ENCODE results near the gene PKDCC.
"Not testable (repeated sequence)": the region's sequence is repeated elsewhere in the genome, so short reads cannot be mapped to it uniquely, and the experiment has no call there.

Gene PKDCC

DNA sequence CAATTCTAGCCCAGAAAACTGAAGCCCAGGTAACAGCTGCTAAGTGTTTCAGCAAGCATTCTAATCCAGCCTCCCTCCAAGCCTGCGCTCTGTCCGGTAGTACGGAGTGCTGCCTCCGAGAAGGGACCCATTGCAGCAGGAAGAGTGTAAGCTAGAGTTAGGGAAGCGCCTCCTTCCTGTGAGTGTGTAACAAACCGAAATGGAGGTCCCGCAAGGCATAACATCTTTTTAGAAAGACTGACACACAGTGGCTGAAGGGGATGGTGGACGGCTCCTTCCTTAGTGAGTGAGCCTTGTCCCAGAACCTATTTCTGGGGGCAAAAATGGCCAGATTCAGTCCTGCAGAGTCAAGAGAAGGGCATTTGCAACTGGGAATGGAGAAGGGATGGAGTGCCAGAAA is 12.2 kb downstream of the PKDCC start:
- no peak overlapping the region for H3K27ac ChIP-seq (ENCODE audit: low read length)
- H3K36me3 ChIP-seq (ENCODE audit: control insufficient read depth, low read depth, low read length) = peaks cover 36% of the 10 kb centered on the region
- H3K27me3 ChIP-seq (ENCODE audit: control insufficient read depth, insufficient read depth, low read length) = no peaks in the 10 kb centered on the region
- H3K4me3 ChIP-seq (ENCODE audit: low read length) = no peak overlapping the region
- H3K9ac ChIP-seq (ENCODE audit: low read length) = no peak overlapping the region
- no peaks in the 10 kb centered on the region for H3K4me1 ChIP-seq (ENCODE audit: control insufficient read depth, low read depth, low read length)
- no peaks in the 10 kb centered on the region for H3K9me3 ChIP-seq (ENCODE audit: control insufficient read depth, low read depth, low read length)

DNA sequence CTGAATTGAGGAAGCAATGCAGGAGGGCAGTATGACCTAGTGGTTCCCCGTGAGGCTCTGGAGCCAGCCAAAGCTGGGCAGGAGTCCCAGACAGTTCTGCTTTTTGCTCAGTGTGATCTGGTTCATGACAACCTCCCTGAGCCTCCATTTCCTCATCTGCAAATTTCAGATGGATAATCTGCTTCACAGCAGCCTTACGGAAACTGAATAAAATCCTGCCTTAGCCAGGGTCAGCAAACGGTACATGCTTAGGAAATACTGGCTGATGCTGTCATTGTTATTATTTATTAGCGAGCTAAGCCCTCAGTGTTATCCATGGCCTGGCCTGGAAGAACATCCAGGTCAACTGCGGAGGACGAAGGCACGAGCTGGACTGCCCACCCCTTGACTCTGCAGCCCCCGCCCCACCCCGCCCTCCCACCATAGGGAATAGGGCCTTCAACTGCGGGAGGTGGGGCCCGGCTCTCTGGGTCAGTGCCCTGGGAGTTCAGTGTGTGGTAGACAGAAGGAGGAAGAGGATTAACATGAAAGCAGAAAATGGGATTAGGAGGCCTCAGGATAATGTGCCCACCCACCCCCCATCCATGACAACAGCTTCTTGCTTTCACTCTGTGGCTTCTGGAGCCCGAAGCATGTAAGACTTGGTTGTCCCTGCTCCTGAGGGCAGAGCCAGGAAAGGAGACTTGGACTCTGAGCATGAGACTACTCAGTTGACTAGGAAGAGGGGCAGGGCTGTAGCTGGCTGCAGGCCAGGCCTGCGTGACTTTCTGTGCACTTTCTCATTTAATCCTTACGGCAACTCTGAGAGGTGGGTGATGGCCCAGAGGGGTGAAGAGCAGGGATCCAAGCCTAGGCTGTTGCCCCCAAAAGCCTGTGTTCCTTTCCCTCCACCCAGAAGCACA is 13.1 kb downstream of the PKDCC start:
- Histone ChIP-seq H3K4me1 (ENCODE audit: control insufficient read depth, low read depth, low read length) (no peaks in the 10 kb centered on the region), H3K27me3 (ENCODE audit: control insufficient read depth, insufficient read depth, low read length) (no peaks in the 10 kb centered on the region), H3K36me3 (ENCODE audit: control insufficient read depth, low read depth, low read length) (peaks cover 28% of the 10 kb centered on the region), H3K27ac (ENCODE audit: low read length) (no peak overlapping the region), H3K9ac (ENCODE audit: low read length) (no peak overlapping the region), H3K9me3 (ENCODE audit: control insufficient read depth, low read depth, low read length) (no peaks in the 10 kb centered on the region), H3K4me3 (ENCODE audit: low read length) (no peak overlapping the region)

DNA sequence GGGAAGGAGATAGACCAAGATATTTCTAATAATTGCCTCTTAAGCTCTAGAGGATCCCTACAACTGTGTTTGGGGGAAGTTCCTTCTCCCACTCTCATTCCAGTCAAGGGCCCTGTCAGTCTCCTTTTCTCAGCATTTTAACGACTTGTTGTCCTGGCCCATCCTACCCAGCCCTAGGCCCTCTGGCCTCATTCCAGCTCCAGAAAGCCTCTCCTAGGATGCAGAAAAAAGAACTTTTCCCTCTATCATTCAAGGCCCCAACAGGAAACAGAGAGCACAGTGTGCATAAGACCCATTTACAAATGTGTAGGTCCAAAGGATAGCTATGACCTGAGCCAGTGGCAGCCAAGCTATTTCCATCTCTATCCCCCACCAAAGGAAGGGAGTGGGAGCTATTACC is 14.0 kb downstream of the PKDCC start:
- Histone ChIP-seq H3K9ac (ENCODE audit: low read length) (no peak overlapping the region), H3K4me3 (ENCODE audit: low read length) (no peak overlapping the region), H3K4me1 (ENCODE audit: control insufficient read depth, low read depth, low read length) (no peaks in the 10 kb centered on the region), H3K27me3 (ENCODE audit: control insufficient read depth, insufficient read depth, low read length) (no peaks in the 10 kb centered on the region), H3K27ac (ENCODE audit: low read length) (no peak overlapping the region), H3K36me3 (ENCODE audit: control insufficient read depth, low read depth, low read length) (peaks cover 20% of the 10 kb centered on the region), H3K9me3 (ENCODE audit: control insufficient read depth, low read depth, low read length) (no peaks in the 10 kb centered on the region)

DNA sequence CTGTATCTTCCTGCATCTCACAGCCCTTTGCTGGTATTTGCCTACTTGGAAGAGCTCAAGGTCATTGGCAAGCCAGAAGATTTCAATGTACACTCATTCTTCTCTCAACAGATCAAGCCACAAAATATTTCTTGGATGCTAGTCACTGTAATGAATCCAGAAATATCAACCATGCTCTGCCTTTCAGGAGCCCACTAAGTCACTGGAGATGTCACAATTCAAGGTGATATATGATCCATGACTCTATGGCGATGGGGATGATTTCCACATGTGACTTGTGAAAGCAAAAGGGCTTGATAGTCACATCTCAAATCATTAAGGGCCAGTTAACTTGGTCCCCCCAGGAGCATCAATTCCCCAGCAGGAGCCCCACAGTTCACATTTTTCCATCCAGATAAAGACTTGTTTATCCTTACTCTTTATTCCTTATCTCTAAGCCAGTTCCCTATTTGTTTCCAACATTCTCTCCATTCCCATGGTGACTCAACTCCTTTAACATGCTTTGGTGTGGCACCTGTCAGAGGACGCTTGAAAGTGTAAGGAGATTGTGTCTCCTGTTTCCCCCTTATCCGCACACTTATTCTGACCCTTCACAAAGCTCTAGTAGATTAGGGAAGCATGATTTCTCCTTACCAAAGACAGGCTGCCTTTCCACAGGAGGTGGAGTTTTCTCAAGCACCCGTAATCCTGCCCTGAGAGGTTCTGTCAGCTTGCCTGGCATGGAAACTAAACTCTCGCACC is 15.8 kb downstream of the PKDCC start:
- peaks cover 4% of the 10 kb centered on the region for H3K36me3 ChIP-seq (ENCODE audit: control insufficient read depth, low read depth, low read length)
- no peak overlapping the region for H3K9ac ChIP-seq (ENCODE audit: low read length)
- H3K27ac ChIP-seq (ENCODE audit: low read length) = no peak overlapping the region
- H3K4me1 ChIP-seq (ENCODE audit: control insufficient read depth, low read depth, low read length) = no peaks in the 10 kb centered on the region
- no peaks in the 10 kb centered on the region for H3K9me3 ChIP-seq (ENCODE audit: control insufficient read depth, low read depth, low read length)
- H3K4me3 ChIP-seq (ENCODE audit: low read length) = no peak overlapping the region
- H3K27me3 ChIP-seq (ENCODE audit: control insufficient read depth, insufficient read depth, low read length) = no peaks in the 10 kb centered on the region

DNA sequence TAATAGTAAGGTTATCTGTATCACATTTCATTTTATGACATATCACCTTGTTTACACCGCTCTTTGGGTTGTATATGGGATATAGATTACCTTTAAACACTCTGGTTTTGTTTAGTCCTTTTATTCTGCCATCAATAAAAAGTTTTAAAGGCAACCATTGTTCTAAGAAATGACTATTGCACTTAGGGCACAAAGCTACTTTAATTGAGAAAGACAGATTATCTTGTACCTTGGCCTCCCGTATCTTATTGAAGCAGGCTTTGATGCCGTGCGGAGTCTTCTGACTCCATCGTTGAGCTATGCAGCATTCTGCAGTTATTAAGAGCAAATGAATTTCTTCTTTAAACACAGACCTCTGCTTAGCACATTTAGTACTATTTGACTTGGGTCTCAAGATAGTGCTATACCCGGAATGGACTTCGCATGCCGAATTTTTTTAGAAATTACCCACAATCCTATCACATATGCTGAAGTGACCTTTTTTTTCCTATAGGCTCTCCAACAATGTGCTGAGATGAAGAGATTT is 16.7 kb downstream of the PKDCC start:
- H3K9me3 ChIP-seq (ENCODE audit: control insufficient read depth, low read depth, low read length) = no peaks in the 10 kb centered on the region
- H3K27ac ChIP-seq (ENCODE audit: low read length) = no peak overlapping the region
- H3K27me3 ChIP-seq (ENCODE audit: control insufficient read depth, insufficient read depth, low read length) = no peaks in the 10 kb centered on the region
- H3K4me3 ChIP-seq (ENCODE audit: low read length) = no peak overlapping the region
- H3K4me1 ChIP-seq (ENCODE audit: control insufficient read depth, low read depth, low read length) = no peaks in the 10 kb centered on the region
- no peak overlapping the region for H3K9ac ChIP-seq (ENCODE audit: low read length)
- no peaks in the 10 kb centered on the region for H3K36me3 ChIP-seq (ENCODE audit: control insufficient read depth, low read depth, low read length)

DNA sequence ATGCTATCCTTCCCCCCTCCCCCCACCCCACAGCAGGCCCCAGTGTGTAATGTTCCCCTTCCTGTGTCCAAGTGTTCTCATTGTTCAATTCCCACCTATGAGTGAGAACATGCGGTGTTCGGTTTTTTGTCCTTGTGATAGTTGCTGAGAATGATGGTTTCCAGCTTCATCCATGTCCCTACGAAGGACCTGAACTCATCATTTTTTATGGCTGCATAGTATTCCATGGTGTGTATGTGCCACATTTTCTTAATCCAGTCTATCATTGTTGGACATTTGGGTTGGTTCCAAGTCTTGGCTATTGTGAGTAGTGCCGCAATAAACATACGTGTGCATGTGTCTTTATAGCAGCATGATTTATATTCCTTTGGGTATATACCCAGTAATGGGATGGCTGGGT is 17.9 kb downstream of the PKDCC start:
- H3K36me3 ChIP-seq (ENCODE audit: control insufficient read depth, low read depth, low read length); H3K9me3 ChIP-seq (ENCODE audit: control insufficient read depth, low read depth, low read length); H3K4me1 ChIP-seq (ENCODE audit: control insufficient read depth, low read depth, low read length); H3K27ac ChIP-seq (ENCODE audit: low read length); H3K9ac ChIP-seq (ENCODE audit: low read length); H3K27me3 ChIP-seq (ENCODE audit: control insufficient read depth, insufficient read depth, low read length); H3K4me3 ChIP-seq (ENCODE audit: low read length): not testable (repeated sequence)

DNA sequence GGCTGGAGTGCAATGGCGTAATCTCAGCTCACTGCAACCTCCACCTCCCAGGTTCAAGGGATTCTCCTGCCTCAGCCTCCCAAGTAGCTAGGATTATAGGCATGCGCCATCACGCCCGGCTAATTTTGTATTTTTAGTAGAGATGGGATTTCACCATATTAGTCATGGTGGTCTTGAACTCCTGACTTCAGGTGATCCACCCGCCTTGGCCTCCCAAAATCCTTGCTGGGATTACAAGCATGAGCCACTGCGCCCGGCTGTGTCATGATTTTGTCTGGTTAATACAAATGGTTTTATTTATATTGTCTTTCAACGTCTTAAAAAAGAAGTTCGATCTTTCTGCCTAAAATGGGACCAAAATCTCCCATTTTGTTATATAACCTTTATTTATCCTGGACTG is 19.2 kb downstream of the PKDCC start:
- H3K27ac ChIP-seq (ENCODE audit: low read length); H3K27me3 ChIP-seq (ENCODE audit: control insufficient read depth, insufficient read depth, low read length); H3K4me3 ChIP-seq (ENCODE audit: low read length); H3K4me1 ChIP-seq (ENCODE audit: control insufficient read depth, low read depth, low read length); H3K36me3 ChIP-seq (ENCODE audit: control insufficient read depth, low read depth, low read length); H3K9ac ChIP-seq (ENCODE audit: low read length); H3K9me3 ChIP-seq (ENCODE audit: control insufficient read depth, low read depth, low read length): not testable (repeated sequence)

DNA sequence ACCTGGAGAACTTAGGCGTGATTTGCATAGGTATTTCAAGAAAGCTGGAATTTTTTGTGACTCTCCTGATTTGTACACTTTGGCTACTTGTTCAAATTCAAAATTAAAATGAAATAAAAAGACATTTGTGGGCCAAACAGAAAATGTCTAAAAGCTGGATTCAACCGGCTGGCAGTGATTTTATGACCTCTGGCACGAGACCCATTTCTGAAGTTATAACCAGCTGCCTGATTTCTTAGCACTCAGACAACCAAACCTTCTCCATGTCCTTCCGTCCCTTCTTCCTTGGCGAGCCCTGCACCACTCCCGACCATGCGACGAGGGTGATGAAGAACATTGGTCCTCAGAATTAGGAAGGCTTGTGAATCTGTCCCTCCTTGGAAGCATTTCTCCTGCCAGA is 19.7 kb downstream of the PKDCC start:
- no peaks in the 10 kb centered on the region for H3K36me3 ChIP-seq (ENCODE audit: control insufficient read depth, low read depth, low read length)

DNA sequence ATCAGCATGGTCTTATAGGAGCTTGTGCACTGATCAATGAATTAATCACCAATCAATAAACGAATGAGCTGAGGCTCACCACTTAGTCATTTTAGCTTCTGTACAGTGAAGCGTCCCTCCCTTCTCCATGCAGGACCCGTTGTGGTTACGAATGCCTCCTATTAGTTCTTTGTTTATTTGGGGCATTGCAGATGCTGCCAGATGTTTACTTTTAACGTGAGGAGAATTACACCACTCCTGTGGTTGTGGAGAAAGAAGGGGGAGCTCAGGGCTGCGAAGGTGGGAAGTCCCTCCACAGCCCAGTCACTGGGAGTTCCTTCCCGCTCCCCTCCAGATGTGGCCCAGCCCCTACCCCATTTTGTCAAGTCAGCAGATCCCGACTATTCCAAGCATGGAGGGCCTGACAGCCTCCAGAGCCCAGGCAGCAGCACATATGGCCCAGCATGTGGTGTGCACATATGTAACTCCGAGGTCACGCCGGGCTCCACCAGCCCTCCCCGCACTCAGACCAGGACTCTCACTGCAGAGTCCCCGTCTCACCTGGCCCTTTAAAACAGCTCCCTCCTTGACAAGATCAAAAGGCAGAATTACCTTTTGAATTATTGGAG is 20.9 kb downstream of the PKDCC start:
- Histone ChIP-seq H3K9me3 (ENCODE audit: control insufficient read depth, low read depth, low read length) (no peaks in the 10 kb centered on the region), H3K4me1 (ENCODE audit: control insufficient read depth, low read depth, low read length) (peaks cover 2% of the 10 kb centered on the region), H3K36me3 (ENCODE audit: control insufficient read depth, low read depth, low read length) (no peaks in the 10 kb centered on the region), H3K27ac (ENCODE audit: low read length) (no peak overlapping the region), H3K9ac (ENCODE audit: low read length) (no peak overlapping the region), H3K4me3 (ENCODE audit: low read length) (no peak overlapping the region), H3K27me3 (ENCODE audit: control insufficient read depth, insufficient read depth, low read length) (no peaks in the 10 kb centered on the region)

More for the DNA sequence above, 19.7 kb downstream of the PKDCC start:
- Histone ChIP-seq H3K9me3 (ENCODE audit: control insufficient read depth, low read depth, low read length) (no peaks in the 10 kb centered on the region), H3K4me1 (ENCODE audit: control insufficient read depth, low read depth, low read length) (no peaks in the 10 kb centered on the region), H3K4me3 (ENCODE audit: low read length) (no peak overlapping the region), H3K9ac (ENCODE audit: low read length) (no peak overlapping the region), H3K27ac (ENCODE audit: low read length) (no peak overlapping the region), H3K27me3 (ENCODE audit: control insufficient read depth, insufficient read depth, low read length) (no peaks in the 10 kb centered on the region)

DNA sequence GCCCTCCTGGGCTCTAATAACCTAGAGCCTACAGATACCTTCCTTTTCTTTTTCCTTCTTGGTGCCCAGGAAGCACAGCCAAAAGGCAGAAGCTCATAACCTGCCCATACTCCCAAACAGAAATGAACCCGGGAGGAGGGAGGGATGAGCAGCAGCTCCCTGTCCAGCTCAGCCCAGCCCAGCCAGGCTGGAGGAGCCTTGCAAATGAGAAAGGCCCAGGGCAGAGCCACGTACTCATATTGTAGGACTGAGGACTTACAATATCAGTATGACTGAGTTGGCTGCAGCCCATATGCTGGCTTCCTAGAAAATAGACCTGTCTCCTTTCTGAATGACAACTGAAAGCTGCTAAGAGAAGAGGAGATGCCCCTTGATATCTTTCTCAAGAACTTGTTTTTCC is 21.7 kb downstream of the PKDCC start:
- no peaks in the 10 kb centered on the region for H3K36me3 ChIP-seq (ENCODE audit: control insufficient read depth, low read depth, low read length)
- no peaks in the 10 kb centered on the region for H3K9me3 ChIP-seq (ENCODE audit: control insufficient read depth, low read depth, low read length)
- H3K4me3 ChIP-seq (ENCODE audit: low read length) = no peak overlapping the region
- H3K4me1 ChIP-seq (ENCODE audit: control insufficient read depth, low read depth, low read length) = peaks cover 2% of the 10 kb centered on the region
- H3K27me3 ChIP-seq (ENCODE audit: control insufficient read depth, insufficient read depth, low read length) = no peaks in the 10 kb centered on the region
- no peak overlapping the region for H3K9ac ChIP-seq (ENCODE audit: low read length)
- no peak overlapping the region for H3K27ac ChIP-seq (ENCODE audit: low read length)

DNA sequence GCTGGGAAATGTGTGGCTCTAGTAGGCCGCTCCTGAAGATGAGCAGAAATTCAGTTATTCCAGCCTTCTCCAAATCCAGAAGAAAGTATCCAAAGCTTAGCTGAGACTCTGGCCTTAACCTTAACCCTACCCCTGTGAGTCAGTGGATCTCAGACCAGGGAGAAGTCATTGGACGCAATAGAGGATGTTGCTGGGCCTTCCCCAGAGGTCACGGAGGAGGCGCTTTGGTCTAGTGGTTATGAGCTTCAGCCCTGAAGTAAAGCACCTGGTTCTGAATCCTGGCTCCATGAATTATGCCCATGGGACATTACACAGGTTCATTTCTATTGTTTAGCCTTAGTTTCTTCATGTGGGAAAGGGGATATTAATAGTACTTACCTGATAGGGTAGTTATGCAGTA is 24.0 kb downstream of the PKDCC start:
- Histone ChIP-seq H3K27me3 (ENCODE audit: control insufficient read depth, insufficient read depth, low read length) (no peaks in the 10 kb centered on the region), H3K9ac (ENCODE audit: low read length) (no peak overlapping the region), H3K36me3 (ENCODE audit: control insufficient read depth, low read depth, low read length) (no peaks in the 10 kb centered on the region), H3K9me3 (ENCODE audit: control insufficient read depth, low read depth, low read length) (no peaks in the 10 kb centered on the region), H3K27ac (ENCODE audit: low read length) (no peak overlapping the region), H3K4me1 (ENCODE audit: control insufficient read depth, low read depth, low read length) (peaks cover 2% of the 10 kb centered on the region), H3K4me3 (ENCODE audit: low read length) (no peak overlapping the region)
